HG02943 (cell line): ENCODE results near the gene PGM3.

Source experiments
- ATAC-seq: cut with Tn5 transposase; IDR thresholded peaks from one replicate; pipeline ENCODE4 v1.9.1; 2021; ENCODE audit warnings: mild to moderate bottlenecking, low read depth, moderate library complexity; ENCODE audit not compliant: unreplicated experiment

The PGM3 gene

DNA sequence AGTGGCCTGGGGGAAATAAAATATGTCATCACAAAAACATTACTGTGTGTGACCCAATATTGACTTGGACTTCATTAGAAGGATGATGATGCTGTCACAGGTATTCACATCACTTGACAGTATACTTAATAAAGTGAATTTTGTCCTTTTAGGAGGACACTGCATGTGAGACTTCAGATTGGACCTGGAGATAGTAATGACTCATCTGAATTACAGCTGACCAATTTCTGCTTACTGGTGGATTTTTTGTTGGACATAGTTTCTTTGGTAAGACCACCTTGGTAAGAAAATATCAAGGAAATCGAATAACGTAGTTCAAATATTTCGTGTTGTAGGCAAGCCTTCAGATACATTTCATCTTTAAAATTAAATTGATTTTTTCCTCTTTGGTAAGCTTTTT, 68.5 kb downstream of the PGM3 start:
- no peak for ATAC-seq

DNA sequence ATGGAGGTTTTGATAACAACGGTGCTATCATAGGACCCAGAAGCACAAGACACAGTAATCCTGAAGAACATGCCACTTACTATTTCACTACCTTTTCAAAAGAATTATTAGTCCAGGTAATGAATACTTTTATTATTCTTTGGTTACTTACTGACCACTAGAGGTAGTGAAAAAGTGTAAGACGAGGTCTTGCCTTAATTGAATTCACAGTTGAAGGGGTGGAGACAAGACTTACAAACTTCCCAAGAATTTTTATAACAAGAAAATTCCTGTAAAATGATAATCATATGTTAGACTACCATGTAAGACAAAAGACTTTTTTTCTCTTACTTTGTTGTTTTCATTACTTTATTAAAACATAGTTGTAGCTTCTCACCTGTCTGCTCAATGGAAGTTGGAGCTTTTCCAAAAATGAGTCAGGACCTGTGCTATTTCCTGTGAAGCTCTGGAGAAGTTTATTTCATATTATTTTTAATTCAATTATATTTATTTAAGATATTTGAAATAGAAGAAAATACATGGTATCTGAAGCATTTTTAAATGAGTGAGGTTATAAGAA, 73.2 kb downstream of the PGM3 start:
- no peak for ATAC-seq

DNA sequence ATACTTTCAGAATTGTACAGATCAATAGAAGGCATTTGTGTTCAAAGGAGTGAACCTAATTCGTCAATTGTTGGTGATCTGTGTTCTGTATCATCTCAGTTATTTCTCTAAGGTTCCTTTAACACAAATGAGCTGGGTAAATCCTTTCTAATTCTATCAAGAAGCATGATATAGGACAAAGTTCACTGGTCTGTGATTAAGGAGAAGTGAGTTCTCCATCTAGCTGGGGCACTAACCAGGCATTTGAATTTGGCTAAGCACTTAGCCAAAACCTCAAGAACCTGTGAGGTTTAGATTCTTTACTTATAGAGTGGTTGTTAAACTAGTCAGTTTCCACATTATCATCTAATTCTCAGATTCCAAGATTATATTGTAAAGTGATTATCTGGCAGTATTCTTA, 75.3 kb downstream of the PGM3 start:
- no peak for ATAC-seq
